K562 (cell line): ENCODE measurements around the gene COPS4. TPM values are rescaled to one million over a fixed set of nuclear protein-coding genes. Genes with fewer than 3 reads are reported as not detected.

Source experiments
- C11orf30 ChIP-seq: fragments of 450-650 bp; IDR thresholded peaks from 2 replicates; pipeline ENCODE4 v1.6.1; 2016; ENCODE audit warnings: low read depth, mild to moderate bottlenecking
- CREM ChIP-seq: IDR thresholded peaks from 2 replicates; pipeline ENCODE4 v1.6.1; 2014; ENCODE audit warnings: antibody characterized with exemption, low read depth
- ETV6 ChIP-seq, 3 experiments: fragments of 150-350 bp in 1 of 3; sonication (generic) in 1 of 3; formaldehyde crosslinking in 1 of 3; IDR thresholded peaks; 2 replicates each; pipeline versions ENCODE4 v1.6.1 to v1.8.0; 2014 to 2022; ENCODE audit warnings: borderline replicate concordance in 2 of 3, low read depth in 2 of 3, antibody characterized with exemption in 1 of 3, low read length in 1 of 3, mild to moderate bottlenecking in 1 of 3, missing genetic modification reagents in 1 of 3
- FOXJ2 ChIP-seq: fragments of 200-800 bp; sonication (Bioruptor generic); IDR thresholded peaks from 2 replicates; pipeline ENCODE4 v1.6.1; 2016; ENCODE audit warnings: missing genetic modification characterization, missing compliant biosample characterization
- HDAC1 ChIP-seq, 2 experiments: fragments of 450-650 bp; IDR thresholded peaks; 2 replicates each; pipeline ENCODE4 v1.6.1; 2016 to 2017; ENCODE audit warnings: inconsistent platforms in 1 of 2, mild to moderate bottlenecking in 1 of 2, moderate library complexity in 1 of 2
- HIVEP1 ChIP-seq: fragments of 250-450 bp; sonication (Bioruptor Pico); IDR thresholded peaks from 2 replicates; pipeline ENCODE4 v1.4.0; 2020; ENCODE audit warnings: mild to moderate bottlenecking
- KLF16 ChIP-seq: IDR thresholded peaks from 2 replicates; pipeline ENCODE4 v1.6.1; 2016; ENCODE audit warnings: antibody characterized with exemption
- MAFG ChIP-seq: fragments of 450-650 bp; conservative IDR thresholded peaks from 2 replicates; pipeline ENCODE4 v1.6.1; 2016; ENCODE audit warnings: missing genetic modification characterization, missing compliant biosample characterization
- POLR2A ChIP-seq: fragments of 450-650 bp; conservative IDR thresholded peaks from 2 replicates; pipeline ENCODE4 v1.6.1; 2016
- POLR2AphosphoS2 ChIP-seq: IDR thresholded peaks from 2 replicates; pipeline ENCODE4 v1.6.1; 2012; ENCODE audit warnings: low read length, improper control_type of control experiment
- PRMT5 ChIP-seq: sonication (generic); formaldehyde crosslinking; IDR thresholded peaks from 2 replicates; pipeline ENCODE4 v1.5.0; 2020; ENCODE audit warnings: missing genetic modification reagents
- PRPF4 ChIP-seq: fragments of 200-400 bp; formaldehyde crosslinking; IDR thresholded peaks from one replicate; pipeline ENCODE4 v1.6.1; 2017; ENCODE audit warnings: low read length, low read depth, mild to moderate bottlenecking; ENCODE audit not compliant: insufficient read depth, poor library complexity, severe bottlenecking
- SUPT5H ChIP-seq: fragments of 450-650 bp; IDR thresholded peaks from 2 replicates; pipeline ENCODE4 v1.6.1; 2016
- TEAD2 ChIP-seq: fragments of 450-650 bp; IDR thresholded peaks from 2 replicates; pipeline ENCODE4 v1.6.1; 2016; ENCODE audit warnings: missing genetic modification characterization, control low read depth, missing compliant biosample characterization
- ZNF12 ChIP-seq: sonication (generic); formaldehyde crosslinking; IDR thresholded peaks from 2 replicates; pipeline ENCODE4 v1.4.0; 2020; ENCODE audit warnings: mild to moderate bottlenecking, missing genetic modification reagents
- ZNF239 ChIP-seq: fragments of 250-450 bp; sonication (Bioruptor Pico); IDR thresholded peaks from 2 replicates; pipeline ENCODE4 v1.4.0; 2020; ENCODE audit warnings: mild to moderate bottlenecking
- ZNF316 ChIP-seq: fragments of 450-650 bp; IDR thresholded peaks from 2 replicates; pipeline ENCODE4 v1.6.1; 2016
- polyA plus RNA-seq, 8 experiments: library from polyadenylated mRNA; depleted of rRNA in 4 of 8; stranded (reverse) in 5 of 8; unstranded in 3 of 8; fragments of >200 nt; fragmentation: Nextera tagmentation in 2 of 8; fragmentation: Illumina TruSeq in 1 of 8; extraction: Ambion mirVana in 2 of 8; extraction: Trizol in 1 of 8; gene quantifications; 2 replicates each; pipeline versions ENCODE4 v1.2.1 to v1.2.3, GENCODE V29; 2011 to 2014; ENCODE audit warnings: inconsistent platforms in 1 of 8, missing spikeins in 1 of 8
- total RNA-seq, 7 experiments: library from RNA; depleted of rRNA in 6 of 7; stranded (reverse); fragments of >200 nt in 6 of 7; fragmentation: Illumina TruSeq in 2 of 7; extraction: Trizol in 2 of 7; gene quantifications; 2 replicates each; pipeline versions ENCODE4 v1.2.1 to v1.2.3, GENCODE V29; 2011 to 2021; ENCODE audit warnings: low replicate concordance in 1 of 7
- TF ChIP-seq, protein P1 (sequence below), 2 experiments: fragments of 450-650 bp in 1 of 2; sonication (generic) in 1 of 2; formaldehyde crosslinking in 1 of 2; IDR thresholded peaks in 1 of 2; conservative IDR thresholded peaks in 1 of 2; 2 replicates each; pipeline versions ENCODE4 v1.6.1 to v1.8.1; 2016 to 2023; ENCODE audit warnings: mild to moderate bottlenecking in 2 of 2, moderate library complexity in 2 of 2, inconsistent platforms in 1 of 2, missing genetic modification reagents in 1 of 2
- TF ChIP-seq, protein P2 (sequence below): sonication (generic); formaldehyde crosslinking; IDR thresholded peaks from 2 replicates; pipeline ENCODE4 v1.8.0; 2022; ENCODE audit warnings: mild to moderate bottlenecking, missing genetic modification reagents
- TF ChIP-seq, protein P3 (sequence below): fragments of 200-800 bp; sonication (Bioruptor generic); IDR thresholded peaks from 2 replicates; pipeline ENCODE4 v1.6.1; 2017; ENCODE audit warnings: missing genetic modification characterization, missing compliant biosample characterization
- TF ChIP-seq, protein P4 (sequence below), 3 experiments: fragments of 200-800 bp in 1 of 3; fragments of 250-450 bp in 1 of 3; fragments of 450-650 bp in 1 of 3; sonication (Bioruptor Pico) in 1 of 3; sonication (Bioruptor generic) in 1 of 3; formaldehyde crosslinking in 1 of 3; IDR thresholded peaks; 2 replicates each; pipeline versions ENCODE4 v1.6.1 to v1.8.0; 2016 to 2022; ENCODE audit warnings: mild to moderate bottlenecking in 2 of 3, missing genetic modification characterization in 2 of 3, missing compliant biosample characterization in 1 of 3, moderate library complexity in 1 of 3

The COPS4 gene
- total and polyA plus RNA-seq, 9 of the 15 experiments (the other 6 are each of a cell fraction or from before 2014, with no cell fraction given) = 44.7 to 180 (median 70.9) TPM

DNA sequence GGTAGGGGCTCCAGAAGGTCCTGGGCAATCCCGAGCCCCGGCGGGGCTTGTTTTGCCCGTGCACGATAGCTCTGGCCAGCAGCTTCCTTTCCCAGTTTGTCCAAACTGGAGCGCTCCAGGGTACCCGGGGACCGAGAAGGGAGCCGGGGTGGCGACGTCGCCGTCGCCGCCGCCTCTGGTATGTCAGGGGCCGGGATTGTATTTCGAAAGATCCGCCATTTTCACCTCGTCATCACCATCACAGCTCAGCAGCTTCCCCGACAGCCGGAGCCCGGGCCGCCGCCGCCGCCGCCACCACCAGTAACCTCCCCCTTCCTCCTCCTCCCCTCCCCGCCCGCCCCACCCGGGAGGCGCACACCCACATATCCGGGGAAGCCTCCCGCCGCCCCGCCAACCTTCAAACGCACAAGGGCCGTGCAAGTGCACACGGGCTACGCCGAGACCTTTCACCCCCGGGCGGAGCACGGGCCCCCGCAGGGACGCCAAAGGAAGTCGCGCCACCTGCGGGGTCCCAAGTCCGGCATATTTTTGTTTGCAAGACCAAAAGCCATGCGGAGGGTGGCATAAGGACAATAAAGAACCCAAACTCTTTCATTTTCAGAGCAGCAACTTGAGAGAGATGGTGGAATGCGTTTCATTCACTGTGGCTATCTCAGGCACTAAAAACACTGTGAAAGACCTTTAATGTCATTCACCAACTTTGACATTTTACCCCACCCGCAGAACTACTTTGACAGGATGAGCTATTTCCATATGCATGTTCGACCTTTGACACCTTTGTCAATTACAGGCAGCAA lies 24.3 kb upstream of the COPS4 start, which contains the start of gene LIN54 (continued):
- TF ChIP-seq, protein P1, sequence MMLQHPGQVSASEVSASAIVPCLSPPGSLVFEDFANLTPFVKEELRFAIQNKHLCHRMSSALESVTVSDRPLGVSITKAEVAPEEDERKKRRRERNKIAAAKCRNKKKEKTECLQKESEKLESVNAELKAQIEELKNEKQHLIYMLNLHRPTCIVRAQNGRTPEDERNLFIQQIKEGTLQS (IDR thresholded peaks at IDR 0.05) = 0 out of 2 replicates have a peak, but pooled peaks have one; percentile 27
- TF ChIP-seq, protein P1 (CRISPR knock-in tag; conservative IDR thresholded peaks at IDR 0.05) = no peak
- TF ChIP-seq C11orf30 (peak; percentile 74), TEAD2 (tag) (no peak), CREM (peak; percentile 81), ZNF316 (peak; percentile 52; the same call in 1 of the 2 replicates), MAFG (0 out of 2 replicates have a peak, but pooled peaks have one; percentile 8), SUPT5H (0 out of 2 replicates have a peak, but pooled peaks have one; percentile 42), ZNF239 (CRISPR knock-in tag) (no peak), FOXJ2 (tag) (peak; percentile 37; the same call in 1 of the 2 replicates), PRMT5 (CRISPR knock-in tag) (no peak), HDAC1 (IDR thresholded peaks at IDR 0.05) (peak in 1 of 2 experiments; percentile 65; a peak in 2 of 4 replicates), ETV6 (IDR thresholded peaks at IDR 0.05; ENCODE audit: borderline replicate concordance in 1 of 2, low read depth in 2 of 2, low read length in 1 of 2) (0 out of 4 replicates have a peak, but pooled peaks of 1 of the 2 experiments have one; percentile 21), ETV6 (CRISPR knock-in tag; IDR thresholded peaks at IDR 0.05; ENCODE audit: borderline replicate concordance) (no peak), KLF16 (0 out of 2 replicates have a peak, but pooled peaks have one; percentile 3), POLR2AphosphoS2 (no peak), PRPF4 (no peak), HIVEP1 (CRISPR knock-in tag) (no peak), ZNF12 (CRISPR knock-in tag) (no peak), POLR2A (peak; percentile 60; the same call in 1 of the 2 replicates)
- TF ChIP-seq, protein P2, sequence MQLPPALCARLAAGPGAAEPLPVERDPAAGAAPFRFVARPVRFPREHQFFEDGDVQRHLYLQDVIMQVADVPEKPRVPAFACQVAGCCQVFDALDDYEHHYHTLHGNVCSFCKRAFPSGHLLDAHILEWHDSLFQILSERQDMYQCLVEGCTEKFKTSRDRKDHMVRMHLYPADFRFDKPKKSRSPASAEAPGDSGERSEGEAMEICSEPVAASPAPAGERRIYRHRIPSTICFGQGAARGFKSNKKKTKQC (CRISPR knock-in tag) = no peak
- TF ChIP-seq, protein P3, sequence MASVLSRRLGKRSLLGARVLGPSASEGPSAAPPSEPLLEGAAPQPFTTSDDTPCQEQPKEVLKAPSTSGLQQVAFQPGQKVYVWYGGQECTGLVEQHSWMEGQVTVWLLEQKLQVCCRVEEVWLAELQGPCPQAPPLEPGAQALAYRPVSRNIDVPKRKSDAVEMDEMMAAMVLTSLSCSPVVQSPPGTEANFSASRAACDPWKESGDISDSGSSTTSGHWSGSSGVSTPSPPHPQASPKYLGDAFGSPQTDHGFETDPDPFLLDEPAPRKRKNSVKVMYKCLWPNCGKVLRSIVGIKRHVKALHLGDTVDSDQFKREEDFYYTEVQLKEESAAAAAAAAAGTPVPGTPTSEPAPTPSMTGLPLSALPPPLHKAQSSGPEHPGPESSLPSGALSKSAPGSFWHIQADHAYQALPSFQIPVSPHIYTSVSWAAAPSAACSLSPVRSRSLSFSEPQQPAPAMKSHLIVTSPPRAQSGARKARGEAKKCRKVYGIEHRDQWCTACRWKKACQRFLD (CRISPR knock-in tag) = no peak
- TF ChIP-seq, protein P4, sequence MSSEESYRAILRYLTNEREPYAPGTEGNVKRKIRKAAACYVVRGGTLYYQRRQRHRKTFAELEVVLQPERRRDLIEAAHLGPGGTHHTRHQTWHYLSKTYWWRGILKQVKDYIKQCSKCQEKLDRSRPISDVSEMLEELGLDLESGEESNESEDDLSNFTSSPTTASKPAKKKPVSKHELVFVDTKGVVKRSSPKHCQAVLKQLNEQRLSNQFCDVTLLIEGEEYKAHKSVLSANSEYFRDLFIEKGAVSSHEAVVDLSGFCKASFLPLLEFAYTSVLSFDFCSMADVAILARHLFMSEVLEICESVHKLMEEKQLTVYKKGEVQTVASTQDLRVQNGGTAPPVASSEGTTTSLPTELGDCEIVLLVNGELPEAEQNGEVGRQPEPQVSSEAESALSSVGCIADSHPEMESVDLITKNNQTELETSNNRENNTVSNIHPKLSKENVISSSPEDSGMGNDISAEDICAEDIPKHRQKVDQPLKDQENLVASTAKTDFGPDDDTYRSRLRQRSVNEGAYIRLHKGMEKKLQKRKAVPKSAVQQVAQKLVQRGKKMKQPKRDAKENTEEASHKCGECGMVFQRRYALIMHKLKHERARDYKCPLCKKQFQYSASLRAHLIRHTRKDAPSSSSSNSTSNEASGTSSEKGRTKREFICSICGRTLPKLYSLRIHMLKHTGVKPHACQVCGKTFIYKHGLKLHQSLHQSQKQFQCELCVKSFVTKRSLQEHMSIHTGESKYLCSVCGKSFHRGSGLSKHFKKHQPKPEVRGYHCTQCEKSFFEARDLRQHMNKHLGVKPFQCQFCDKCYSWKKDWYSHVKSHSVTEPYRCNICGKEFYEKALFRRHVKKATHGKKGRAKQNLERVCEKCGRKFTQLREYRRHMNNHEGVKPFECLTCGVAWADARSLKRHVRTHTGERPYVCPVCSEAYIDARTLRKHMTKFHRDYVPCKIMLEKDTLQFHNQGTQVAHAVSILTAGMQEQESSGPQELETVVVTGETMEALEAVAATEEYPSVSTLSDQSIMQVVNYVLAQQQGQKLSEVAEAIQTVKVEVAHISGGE (CRISPR knock-in tag; IDR thresholded peaks at IDR 0.05) = peak in 1 of 3 experiments; percentile 57; a peak in 1 of 6 replicates
